ENCODE measurements around the gene HSD3B7.

- TF ChIP-seq CTCF (IDR thresholded peaks at IDR 0.05; ENCODE audit: low read length) (no peak), EZH2 (optimal IDR thresholded peaks at IDR 0.05; ENCODE audit: low read depth, low read length) (no peak)
Measured at GRCh38 chr16:30951750-30952149, 33.3 kb upstream of the HSD3B7 start.

Data from MM.1S (cell line).